ENCODE measurements around the gene FMN1.

DNA sequence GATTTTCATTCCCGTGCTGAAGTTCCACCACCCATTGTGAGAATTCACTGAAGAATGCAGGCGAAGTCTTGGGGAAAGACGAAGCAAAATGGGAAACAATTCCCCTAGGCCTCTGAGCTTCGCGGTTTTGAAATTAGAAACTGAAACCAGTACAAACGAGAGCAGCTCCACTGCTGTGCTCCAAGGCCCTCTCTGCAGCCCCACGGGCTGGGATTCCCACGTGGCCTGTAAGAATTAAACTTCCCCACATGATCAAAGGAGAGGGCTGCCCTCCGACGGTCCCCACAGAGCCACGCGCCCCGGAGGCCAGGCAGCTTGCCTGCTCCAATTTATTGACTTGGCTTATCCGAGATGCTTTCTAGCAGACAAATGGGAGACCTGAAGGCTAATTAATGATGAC is 332.8 kb downstream of the FMN1 start:
- TF ChIP-seq, protein P1, sequence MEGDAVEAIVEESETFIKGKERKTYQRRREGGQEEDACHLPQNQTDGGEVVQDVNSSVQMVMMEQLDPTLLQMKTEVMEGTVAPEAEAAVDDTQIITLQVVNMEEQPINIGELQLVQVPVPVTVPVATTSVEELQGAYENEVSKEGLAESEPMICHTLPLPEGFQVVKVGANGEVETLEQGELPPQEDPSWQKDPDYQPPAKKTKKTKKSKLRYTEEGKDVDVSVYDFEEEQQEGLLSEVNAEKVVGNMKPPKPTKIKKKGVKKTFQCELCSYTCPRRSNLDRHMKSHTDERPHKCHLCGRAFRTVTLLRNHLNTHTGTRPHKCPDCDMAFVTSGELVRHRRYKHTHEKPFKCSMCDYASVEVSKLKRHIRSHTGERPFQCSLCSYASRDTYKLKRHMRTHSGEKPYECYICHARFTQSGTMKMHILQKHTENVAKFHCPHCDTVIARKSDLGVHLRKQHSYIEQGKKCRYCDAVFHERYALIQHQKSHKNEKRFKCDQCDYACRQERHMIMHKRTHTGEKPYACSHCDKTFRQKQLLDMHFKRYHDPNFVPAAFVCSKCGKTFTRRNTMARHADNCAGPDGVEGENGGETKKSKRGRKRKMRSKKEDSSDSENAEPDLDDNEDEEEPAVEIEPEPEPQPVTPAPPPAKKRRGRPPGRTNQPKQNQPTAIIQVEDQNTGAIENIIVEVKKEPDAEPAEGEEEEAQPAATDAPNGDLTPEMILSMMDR (IDR thresholded peaks at IDR 0.05; ENCODE audit: low read depth, low read length, poor library complexity, severe bottlenecking): no peak
- TF ChIP-seq EZH2phosphoT487 (IDR thresholded peaks at IDR 0.05; ENCODE audit: borderline replicate concordance, low read length): no peak

All from DOHH2 (cell line).